Posterior cingulate gyrus (tissue), 11 donors: ENCODE data around the gene SPATA4.

Experiments used
- DNase-seq, 10 donors: peaks; one replicate each; pipeline versions ENCODE4 v3.0.0 to v3.0.0-alpha.2; 2020 to 2021; ENCODE audit warnings: mixed read lengths in 3 of 10
- intact Hi-C: fragments of 100-400 bp; cut with DNase I; formaldehyde crosslinking; loops from one replicate; pipeline ENCODE4 v1.15.1; 2023

Gene SPATA4

DNA sequence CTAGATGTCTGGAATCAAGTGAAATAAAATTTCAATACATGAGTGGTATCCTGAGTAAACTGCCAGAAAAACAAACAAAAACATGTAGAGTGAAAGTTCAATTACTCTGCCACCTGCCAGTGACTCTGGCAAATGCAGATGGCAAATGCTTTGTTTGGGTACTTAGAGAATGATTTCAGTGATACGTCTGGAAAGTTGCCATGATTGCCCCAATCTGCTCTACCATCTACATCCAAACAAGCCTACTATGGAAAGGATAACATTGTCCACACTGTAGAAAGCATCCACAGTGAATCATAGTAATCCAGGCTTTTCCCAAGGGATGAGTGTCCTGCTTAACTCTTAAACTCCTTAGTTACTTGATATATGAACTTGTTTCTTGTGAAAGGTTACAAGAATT, 3.4 kb downstream of the SPATA4 start:
- intact Hi-C loops: loop anchor here (10.0 kb wide), 2 partner anchors 83 to 117 kb away; no protein-coding TSS in a partner anchor
- no peak for DNase-seq

DNA sequence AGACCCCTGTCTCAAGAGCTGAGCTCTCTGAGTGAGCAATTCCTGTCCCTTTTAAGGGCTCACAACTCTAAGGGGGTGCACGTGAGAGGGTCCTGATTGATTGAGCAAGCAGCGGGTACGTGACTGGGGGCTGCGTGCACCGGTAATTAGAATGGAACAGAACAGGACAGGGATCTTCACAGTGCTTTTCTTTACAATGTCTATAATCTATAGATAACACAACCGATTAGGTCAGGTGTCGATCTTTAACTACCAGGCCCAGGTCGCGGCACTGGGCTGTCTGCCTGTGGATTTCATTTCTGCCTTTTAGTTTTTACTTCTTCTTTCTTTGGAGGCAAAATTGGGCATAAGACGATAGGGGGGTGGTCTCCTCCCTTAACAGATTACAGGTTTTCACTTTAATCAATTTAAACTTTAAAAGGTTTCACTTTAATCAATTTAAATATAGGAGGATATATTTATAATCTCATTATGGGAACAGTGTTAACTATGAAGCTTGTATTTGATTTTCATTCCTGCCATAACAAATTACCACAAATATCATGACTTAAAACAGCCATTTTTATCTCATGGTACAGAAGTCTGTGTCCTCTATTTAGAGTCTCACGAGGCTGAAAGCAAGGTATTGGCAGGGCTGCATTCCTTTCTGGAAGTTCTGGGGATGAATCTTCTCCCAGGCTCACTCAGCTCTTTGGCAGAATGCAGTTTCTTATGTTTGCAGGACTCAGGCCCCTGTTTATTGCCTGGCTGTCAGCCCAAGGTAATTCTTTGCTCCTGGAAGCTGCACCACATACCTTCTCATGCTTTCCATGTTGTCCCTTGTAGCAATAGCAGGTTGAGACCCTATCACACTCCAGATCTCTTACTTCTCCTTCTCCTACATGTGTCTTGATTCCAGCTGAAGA, 5.2 kb downstream of the SPATA4 start:
- no peak for DNase-seq
- intact Hi-C loops: loop anchor here (10.0 kb wide), 2 partner anchors 85 to 115 kb away; no protein-coding TSS in a partner anchor

DNA sequence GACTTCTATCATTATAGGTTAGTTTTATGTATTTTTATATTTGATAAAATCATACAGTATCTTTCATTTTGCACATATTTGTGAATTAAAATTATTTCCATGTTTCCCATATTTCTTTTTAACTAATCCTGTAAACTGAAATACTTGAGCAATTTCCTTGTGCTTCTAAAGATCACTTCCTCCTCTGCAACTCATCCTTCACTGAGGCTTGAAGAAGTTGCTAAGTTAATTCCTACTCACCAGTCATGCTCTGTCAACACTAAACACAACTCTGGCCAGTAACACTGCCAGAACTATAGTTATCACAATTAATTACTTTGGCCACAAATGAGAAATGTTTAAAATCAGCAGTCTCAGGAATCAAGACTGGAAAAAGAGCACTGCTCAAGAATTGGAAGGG, 6.7 kb downstream of the SPATA4 start:
- intact Hi-C loops: no loop called here

DNA sequence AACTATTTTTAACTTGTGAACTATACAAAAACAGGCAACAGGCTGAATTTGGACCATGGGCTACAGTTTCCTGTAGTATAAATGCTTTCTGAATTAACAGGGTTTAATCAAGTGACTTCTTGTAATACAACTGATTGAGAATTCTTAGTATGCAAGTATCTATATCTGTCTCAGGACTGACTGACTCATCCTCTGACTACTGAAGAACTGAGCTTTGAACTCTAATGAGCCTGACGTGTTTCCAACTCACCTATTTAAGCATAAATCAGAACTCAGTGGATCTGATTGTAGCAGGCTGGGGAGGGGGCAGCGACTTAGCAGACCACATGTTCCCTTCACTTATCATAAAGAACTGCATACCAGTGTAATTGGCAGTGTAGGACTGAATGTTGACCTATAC, 7.8 kb downstream of the SPATA4 start:
- intact Hi-C loops: no loop called here
- no peak for DNase-seq

More for the DNA sequence above, 6.7 kb downstream of the SPATA4 start:
- DNase-seq: no peak

DNA sequence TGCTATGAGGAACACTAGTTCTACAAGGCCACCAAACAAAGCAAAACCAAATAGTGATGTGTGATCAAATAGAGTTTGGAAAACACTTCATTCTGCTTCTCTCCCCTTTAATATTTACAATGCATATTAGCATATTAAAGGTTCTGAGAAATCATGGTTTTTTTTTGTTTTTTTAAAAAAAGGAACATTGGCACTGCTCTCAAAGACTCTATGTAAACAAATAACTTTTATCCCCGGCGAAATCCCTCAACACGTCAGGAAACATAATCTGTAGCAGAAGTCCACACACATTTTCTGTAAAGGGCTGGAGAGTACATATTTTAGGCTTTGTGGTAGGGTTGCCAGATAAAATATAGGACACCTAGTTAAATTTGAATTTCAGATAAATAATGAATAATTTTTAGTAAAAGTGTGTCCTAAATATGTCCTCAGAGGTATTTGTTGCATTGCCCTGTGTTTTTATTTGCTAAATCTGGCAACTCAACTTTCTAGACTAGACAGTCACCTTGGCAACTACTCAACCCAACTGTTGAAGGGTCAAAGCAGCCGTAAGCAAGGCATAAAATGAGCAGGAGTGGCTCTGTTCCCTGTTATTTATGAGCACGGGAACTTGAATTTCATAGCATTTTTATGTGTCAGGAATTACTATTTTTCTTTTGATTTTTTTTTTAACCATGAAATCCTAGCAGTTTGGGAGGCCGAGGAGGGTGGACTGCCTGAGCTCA, 8.6 kb downstream of the SPATA4 start:
- intact Hi-C loops: no loop called here
- no peak for DNase-seq

DNA sequence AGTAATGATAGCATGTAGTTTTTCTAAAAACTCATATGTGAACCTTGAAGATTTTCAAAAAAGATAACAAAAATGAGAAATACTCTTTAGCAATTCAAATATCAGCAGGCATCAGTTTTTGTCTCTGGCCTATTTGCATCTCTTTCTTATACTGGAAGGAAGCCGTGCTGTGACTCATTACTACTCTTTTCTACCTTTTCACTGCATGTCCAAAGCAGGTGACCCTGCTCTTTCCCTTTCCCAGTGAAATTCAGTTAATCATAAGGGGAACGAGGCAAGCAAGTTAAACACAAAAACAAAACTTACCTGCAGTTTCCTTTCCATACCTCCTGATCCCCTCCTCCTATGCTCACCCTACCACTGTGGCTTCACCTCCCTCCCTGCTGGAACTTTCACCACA, 9.3 kb downstream of the SPATA4 start:
- no peak for DNase-seq
- intact Hi-C loops: no loop called here

DNA sequence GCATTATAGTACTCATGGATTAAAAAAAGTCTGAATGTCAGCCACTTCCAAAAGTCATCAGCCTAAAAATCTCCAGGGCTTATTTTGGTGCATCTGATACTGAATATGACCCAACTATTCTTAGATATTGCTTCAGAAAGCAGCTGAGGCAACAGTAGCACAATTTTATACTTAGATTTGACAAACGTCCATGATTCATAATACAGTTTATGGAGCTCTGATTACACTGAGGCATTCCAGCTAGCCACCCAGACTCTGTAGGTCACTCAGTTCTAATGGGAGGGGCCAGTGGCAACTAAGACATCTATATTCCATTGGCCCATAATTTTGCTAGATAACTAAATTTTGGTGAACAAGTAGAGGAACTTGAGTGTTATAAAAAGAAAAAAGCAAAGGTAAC, 10.3 kb downstream of the SPATA4 start:
- no peak for DNase-seq

DNA sequence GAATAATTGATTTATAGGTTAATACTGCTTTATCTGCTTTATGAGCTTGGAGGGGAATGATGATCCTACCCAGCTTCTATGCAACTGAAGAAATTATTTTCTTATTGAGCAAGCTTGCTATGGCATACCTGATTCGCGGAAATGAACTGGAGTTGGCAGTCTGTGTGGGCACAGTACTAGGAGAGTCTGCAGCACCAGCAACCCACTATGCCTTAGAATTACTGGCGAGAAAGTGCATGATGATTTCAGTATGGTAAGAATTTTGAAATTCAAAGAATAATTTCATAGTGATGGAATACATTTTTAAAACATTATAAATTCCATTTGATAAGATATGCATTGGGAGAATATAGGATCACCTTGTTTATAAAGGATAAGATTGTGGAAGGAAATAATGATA, 32.3 kb downstream of the SPATA4 start:
- DNase-seq: no peak
- intact Hi-C loops: no loop called here

More for the DNA sequence above, 10.3 kb downstream of the SPATA4 start:
- intact Hi-C loops: no loop called here

DNA sequence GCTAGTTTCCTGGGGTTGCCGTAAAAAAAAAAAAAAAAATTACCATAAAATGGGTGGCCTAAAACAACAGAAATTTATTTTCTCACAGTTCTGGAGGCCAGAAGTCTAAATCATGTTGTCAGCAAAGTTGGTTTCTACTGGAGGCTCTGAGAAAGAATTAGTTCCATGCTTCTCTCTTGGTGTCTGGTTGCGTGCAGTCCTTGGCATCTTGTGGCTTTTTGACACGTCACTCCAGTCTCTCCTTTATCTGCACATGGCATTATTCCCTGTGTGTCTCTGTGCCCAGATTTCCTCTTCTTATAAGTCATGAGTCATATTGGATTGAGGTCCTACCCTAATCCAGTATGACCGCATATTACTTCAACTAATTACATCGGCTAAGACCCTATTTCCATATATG, 38.7 kb downstream of the SPATA4 start:
- intact Hi-C loops: no loop called here
- DNase-seq: no peak

DNA sequence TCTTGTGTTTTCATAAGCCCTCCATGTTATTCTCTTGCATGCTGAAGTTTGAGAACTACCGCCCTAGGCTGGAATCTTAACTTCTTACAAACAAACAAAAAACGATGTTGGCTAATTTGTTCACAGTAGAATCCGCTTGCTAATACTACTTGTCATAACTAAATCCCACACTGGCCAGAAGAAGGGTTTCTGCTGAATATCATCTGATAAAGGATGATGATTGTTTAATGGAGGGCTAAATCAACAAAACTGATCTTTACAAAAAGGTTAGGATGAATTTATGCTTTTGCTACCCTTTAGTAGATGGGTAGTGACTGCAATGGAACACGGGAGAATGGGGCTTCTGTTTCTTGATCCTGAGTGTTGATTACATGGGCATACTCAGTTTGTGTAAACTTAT, 42.3 kb downstream of the SPATA4 start:
- no peak for DNase-seq
- intact Hi-C loops: no loop called here

DNA sequence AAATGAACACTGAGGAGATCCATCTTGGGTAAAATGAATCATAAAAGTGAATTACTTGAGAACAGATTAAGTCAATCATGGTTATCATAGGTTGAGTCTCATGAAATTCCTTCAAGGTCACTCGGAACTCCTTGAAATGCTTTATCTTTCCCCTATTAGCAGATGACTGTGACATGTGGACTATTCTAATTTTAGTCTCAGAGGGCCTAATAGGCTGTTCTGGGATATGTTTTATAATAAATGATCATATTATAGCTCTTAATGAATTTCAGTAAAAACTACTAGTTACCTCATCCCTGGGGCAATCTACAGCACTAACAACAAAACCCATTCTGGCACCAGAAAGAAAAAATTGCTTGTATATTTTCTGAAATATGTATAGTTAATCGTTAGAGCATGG, 44.7 kb downstream of the SPATA4 start:
- no peak for DNase-seq
- intact Hi-C loops: no loop called here

DNA sequence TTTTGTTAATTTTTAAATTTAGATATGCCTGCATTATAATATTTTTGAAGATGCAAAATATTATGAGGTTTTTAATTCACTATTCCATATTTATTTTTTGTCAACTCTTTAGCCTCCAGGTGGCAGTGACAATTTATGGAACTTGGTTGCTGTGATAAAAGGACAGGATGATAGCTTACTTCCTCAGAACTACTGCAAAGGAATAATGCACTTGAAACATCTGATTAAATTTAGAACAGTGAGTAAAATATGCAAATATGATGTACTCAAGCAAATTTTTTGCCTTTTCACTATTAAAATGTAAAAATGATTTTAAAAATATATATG, 45.1 kb downstream of the SPATA4 start:
- no peak for DNase-seq
- intact Hi-C loops: no loop called here

DNA sequence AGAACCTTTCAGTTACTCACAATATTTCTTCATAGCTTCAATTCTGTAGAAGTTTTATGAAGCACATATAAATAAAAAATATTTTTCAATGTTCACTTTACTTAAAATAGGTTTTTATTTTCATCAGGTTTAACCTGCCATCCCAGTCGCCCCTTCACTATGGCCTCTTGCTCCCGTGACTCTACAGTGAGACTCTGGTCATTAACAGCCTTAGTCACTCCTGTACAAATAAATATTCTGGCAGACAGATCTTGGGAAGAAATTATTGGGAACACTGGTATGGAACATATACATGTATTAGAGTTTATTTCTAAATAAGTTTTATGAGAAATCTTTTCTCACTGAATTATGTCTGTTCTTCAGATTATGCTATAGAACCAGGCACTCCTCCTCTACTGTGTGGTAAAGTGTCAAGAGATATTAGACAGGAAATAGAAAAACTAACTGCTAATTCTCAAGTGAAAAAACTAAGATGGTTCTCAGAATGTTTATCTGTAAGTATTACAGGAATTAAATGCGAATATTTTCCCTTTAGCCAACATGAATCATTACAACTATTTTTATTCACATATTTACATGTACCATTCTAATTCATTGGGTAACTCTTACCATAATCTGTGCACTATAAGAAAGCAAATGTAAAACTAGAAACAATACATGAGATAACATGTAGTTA, 45.6 kb downstream of the SPATA4 start:
- no peak for DNase-seq
- intact Hi-C loops: no loop called here

DNA sequence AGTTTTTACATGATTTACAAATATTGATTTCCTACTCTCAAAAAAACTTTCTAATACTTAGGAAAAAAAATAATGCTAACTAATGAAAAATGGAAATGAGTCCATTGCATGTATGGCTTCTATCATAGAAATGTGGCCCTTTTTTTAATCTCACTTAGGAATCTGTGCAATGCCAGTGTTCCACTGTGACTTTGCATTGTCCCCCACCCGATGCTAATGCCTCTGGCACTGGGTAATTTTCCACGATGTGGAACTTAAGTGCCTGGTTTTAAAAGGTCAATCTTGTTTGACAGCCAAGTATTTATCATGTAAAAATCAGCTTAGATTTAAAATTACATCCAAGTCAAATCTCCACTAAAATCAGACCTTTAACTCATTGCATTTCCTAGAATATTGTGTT, 53.1 kb downstream of the SPATA4 start:
- intact Hi-C loops: no loop called here
- DNase-seq: no peak

DNA sequence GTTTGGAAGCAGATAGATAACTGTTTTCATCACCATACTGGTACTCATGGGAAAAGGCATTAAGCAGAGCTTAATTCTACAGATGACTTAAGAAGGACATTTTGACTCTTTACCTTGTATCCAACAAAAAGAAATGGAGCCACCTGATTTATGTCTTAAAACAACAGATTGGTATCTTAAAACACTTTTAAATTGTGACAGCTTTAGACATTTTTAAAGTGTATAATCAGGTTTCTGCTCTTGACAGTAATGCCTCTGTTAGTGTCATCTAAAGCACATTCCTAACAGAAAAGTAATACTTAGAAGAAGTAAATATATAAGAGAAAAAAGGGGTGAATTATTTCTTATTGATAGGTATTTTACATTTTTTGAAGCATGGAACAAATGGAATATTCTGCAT, 55.9 kb downstream of the SPATA4 start:
- intact Hi-C loops: no loop called here
- no peak for DNase-seq

DNA sequence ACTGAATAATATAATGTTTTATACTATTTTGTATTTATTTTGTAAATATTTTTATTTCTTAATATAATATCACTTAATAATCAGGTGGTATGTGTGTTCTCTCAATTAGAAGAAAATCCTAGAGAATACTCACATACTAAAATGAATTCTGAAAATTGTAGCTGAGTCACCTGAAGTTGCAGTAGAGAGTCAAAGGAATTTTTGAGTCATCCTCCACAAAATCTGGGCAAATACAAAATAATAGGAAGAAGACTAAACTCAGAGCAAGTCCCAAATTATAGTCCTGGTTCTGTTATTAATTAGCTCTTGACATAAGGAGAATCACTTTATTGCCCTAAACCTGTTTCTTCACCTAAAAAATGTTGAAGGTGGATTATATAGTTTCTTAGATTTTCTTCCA, 57.8 kb downstream of the SPATA4 start:
- no peak for DNase-seq
- intact Hi-C loops: no loop called here

DNA sequence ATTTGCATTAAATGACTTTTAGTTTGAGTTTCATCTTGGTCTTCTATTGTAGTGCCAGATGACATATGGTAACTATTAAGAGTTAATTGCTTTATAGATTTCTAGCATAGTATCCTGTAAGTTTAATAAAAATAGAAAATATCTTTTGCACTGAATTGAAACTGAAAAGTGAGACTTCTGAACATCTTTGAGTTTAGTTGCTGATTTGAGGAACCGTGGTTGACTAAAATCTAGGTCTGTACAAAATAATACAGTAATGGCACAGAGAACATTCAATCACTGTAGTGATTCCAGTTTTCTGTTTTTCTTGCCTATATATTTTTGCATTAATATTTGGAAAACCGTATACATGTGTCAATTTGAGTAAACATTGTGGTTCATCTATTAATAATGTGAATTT, 60.7 kb downstream of the SPATA4 start:
- no peak for DNase-seq
- intact Hi-C loops: no loop called here
